ENCODE results near the gene TBC1D21.
A peak's percentile ranks its signal among the peaks of the same experiment; 100 is the strongest.

Gene TBC1D21

DNA sequence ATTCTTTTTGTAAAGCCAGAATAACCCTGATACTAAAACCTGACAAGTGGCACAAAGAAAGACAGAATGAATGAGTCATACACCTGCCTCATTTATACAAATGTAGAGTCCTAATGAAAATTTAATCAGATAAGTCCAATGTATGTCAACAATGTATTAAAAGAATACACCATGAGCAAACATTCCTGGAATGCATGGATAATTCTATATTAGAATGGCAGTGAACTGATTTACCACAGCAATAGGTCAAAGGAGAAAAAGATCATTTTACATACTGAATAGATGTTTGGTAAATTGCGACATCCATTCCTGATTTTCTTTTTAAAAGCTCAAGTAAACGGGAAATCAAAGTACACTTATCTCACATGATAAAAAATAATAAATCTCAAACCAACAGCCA is 41.7 kb downstream of the TBC1D21 start:
- Histone ChIP-seq H3K9me3 (no peaks in the 10 kb centered on the region), H3K36me3 (no peaks in the 10 kb centered on the region), H3K27ac (no peak overlapping the region), H3K4me3 (ENCODE audit: low read depth in 1 of 2, low read length in 1 of 2) (no peak overlapping the region), H3K27me3 (no peaks in the 10 kb centered on the region), H3K4me1 (ENCODE audit: control insufficient read depth in 1 of 2, insufficient read depth in 1 of 2, low read depth in 1 of 2, low read length in 1 of 2) (peaks cover 15 to 19% of the 10 kb centered on the region in 2 experiments)
- TF ChIP-seq, protein P1, sequence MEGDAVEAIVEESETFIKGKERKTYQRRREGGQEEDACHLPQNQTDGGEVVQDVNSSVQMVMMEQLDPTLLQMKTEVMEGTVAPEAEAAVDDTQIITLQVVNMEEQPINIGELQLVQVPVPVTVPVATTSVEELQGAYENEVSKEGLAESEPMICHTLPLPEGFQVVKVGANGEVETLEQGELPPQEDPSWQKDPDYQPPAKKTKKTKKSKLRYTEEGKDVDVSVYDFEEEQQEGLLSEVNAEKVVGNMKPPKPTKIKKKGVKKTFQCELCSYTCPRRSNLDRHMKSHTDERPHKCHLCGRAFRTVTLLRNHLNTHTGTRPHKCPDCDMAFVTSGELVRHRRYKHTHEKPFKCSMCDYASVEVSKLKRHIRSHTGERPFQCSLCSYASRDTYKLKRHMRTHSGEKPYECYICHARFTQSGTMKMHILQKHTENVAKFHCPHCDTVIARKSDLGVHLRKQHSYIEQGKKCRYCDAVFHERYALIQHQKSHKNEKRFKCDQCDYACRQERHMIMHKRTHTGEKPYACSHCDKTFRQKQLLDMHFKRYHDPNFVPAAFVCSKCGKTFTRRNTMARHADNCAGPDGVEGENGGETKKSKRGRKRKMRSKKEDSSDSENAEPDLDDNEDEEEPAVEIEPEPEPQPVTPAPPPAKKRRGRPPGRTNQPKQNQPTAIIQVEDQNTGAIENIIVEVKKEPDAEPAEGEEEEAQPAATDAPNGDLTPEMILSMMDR (IDR thresholded peaks at IDR 0.05), result no peak

DNA sequence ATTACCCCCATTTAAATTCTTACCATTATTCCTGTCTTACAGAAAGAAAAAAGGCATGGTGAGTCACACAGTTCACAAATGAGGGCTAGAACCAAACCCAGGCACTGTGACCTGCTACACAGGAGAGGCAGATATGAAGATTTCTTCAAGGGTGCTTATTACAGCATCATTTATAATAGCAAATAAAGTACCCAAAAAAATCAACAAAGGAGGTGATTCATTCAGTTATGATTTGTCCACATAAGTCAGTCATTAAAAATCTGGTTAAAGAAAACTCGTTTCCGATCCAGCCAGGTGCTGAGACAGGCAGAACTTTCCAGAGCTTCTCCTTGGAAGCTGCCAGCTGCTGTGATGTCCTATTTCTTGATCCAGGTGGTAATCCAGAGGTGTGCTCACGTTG is 45.4 kb downstream of the TBC1D21 start:
- H3K36me3 ChIP-seq, result no peaks in the 10 kb centered on the region
- peaks cover 46 to 56% of the 10 kb centered on the region in 2 experiments for H3K4me1 ChIP-seq (ENCODE audit: control insufficient read depth in 1 of 2, insufficient read depth in 1 of 2, low read depth in 1 of 2, low read length in 1 of 2)
- H3K9me3 ChIP-seq, result no peaks in the 10 kb centered on the region
- H3K27ac ChIP-seq, result peak overlapping the region; percentile 4
- no peak overlapping the region for H3K4me3 ChIP-seq (ENCODE audit: low read depth in 1 of 2, low read length in 1 of 2)
- no peaks in the 10 kb centered on the region for H3K27me3 ChIP-seq
- TF ChIP-seq, protein P1 (IDR thresholded peaks at IDR 0.05), result no peak

DNA sequence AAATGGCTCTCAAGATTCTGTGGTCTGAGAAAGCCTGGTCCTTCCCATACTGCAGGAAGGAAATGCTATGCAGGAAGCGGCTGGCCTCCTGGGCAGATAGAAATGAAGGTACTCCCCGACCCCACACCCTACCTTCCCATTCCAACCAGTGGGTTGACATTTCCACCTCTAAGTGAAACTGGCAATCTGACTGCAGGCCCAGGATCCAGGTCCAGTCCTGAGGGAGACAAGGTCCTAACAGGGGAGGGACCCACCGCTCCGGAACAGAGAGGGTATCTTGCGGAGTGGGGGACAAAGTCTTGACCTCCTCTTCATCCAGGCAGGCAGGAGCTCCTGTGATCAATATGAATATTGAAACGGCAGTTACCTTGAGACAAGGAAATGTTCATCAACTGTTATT is 46.3 kb downstream of the TBC1D21 start:
- H3K9me3 ChIP-seq, result no peaks in the 10 kb centered on the region
- TF ChIP-seq, protein P1 (IDR thresholded peaks at IDR 0.05), result no peak
- peak overlapping the region in 1 of 2 experiments; percentile 15 for H3K4me3 ChIP-seq (ENCODE audit: low read depth in 1 of 2, low read length in 1 of 2)
- H3K4me1 ChIP-seq (ENCODE audit: control insufficient read depth in 1 of 2, insufficient read depth in 1 of 2, low read depth in 1 of 2, low read length in 1 of 2), result peaks cover 46 to 57% of the 10 kb centered on the region in 2 experiments
- peak overlapping the region; percentile 91 for H3K27ac ChIP-seq
- peaks cover 2% of the 10 kb centered on the region for H3K27me3 ChIP-seq
- H3K36me3 ChIP-seq, result no peaks in the 10 kb centered on the region

GRCh38 chr15:73921254-73921925 is 48.0 kb downstream of the TBC1D21 start:
- Histone ChIP-seq H3K27me3 (peaks cover 19% of the 10 kb centered on the region), H3K27ac (peak overlapping the region; percentile 91), H3K36me3 (no peaks in the 10 kb centered on the region), H3K4me3 (ENCODE audit: low read depth in 1 of 2, low read length in 1 of 2) (peak overlapping the region; percentile 13 to 15), H3K9me3 (no peaks in the 10 kb centered on the region), H3K4me1 (ENCODE audit: control insufficient read depth in 1 of 2, insufficient read depth in 1 of 2, low read depth in 1 of 2, low read length in 1 of 2) (peaks cover 49 to 71% of the 10 kb centered on the region in 2 experiments)
- TF ChIP-seq, protein P1 (IDR thresholded peaks at IDR 0.05), result no peak

DNA sequence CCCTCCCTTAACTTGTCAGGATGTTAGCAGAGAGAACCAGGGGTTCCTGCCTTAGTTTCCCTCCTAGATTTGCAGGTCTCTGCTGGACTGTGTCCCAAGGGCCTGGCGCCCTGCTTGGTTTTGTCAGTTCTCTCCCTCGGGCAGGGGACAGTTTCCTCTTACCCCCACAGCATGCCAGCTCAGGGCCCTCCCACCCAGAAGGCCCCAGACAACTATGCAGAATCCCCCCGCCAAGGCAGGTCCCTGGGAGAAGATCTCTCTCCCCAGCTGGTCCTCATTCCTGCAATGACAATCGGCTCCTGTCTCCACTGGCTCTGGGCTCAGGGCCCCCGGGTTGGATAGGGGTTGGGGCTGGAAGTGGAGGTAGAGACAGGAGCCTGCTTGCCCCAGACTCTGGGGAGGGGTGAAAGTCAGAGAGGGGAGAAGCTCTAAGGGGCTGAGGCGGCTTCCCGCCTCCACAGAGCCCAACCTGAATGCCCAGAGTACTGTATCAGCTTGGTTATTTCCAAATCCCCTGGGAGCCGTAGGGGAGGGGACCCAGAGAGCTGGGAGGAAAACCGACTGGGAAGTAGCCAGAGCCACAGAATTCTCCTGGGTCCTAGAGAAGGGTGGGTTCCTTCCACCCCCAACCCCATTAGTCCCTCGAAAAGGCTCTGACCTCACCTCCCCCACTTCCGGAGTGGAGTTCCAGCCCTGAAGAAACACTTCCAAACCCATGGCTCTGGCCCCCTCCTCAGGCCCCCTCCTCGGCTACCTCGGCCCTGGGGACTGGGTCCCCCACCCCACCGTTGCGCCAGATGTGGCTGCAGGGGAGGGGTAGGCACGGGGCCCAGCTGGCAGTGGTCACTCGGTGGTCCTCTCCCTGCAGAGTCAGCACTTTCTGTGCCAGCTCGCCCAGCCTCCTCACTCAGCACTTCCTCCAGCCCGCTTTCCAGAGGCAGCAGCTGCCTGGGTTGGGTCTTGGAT is 49.1 kb downstream of the TBC1D21 start:
- TF ChIP-seq, protein P1 (IDR thresholded peaks at IDR 0.05), result no peak
- Histone ChIP-seq H3K27ac (peak overlapping the region; percentile 91), H3K4me1 (ENCODE audit: control insufficient read depth in 1 of 2, insufficient read depth in 1 of 2, low read depth in 1 of 2, low read length in 1 of 2) (peaks cover 55 to 76% of the 10 kb centered on the region in 2 experiments), H3K36me3 (no peaks in the 10 kb centered on the region), H3K9me3 (no peaks in the 10 kb centered on the region), H3K27me3 (peaks cover 30% of the 10 kb centered on the region), H3K4me3 (ENCODE audit: low read depth in 1 of 2, low read length in 1 of 2) (peak overlapping the region in 1 of 2 experiments; percentile 2)
